Measurements from ENCODE around the gene GEMIN8.

GEMIN8 gene, protein sequence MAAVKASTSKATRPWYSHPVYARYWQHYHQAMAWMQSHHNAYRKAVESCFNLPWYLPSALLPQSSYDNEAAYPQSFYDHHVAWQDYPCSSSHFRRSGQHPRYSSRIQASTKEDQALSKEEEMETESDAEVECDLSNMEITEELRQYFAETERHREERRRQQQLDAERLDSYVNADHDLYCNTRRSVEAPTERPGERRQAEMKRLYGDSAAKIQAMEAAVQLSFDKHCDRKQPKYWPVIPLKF

GRCh38 chrX:14029425-14030173 lies at the start of gene GEMIN8:
Gene GEMIN8, minus strand, starts transcription at chrX:14029892. Its CDS starts 8,414 bp downstream, at chrX:14021478.
- H3K4me3 ChIP-seq (ENCODE audit: low read depth, low read length) = peak within 1 kb of the TSS; percentile 91
- no peak for TF ChIP-seq CTCF (IDR thresholded peaks at IDR 0.05; ENCODE audit: borderline replicate concordance, insufficient read depth, low read depth, low read length)

- no peak for TF ChIP-seq CTCF (IDR thresholded peaks at IDR 0.05; ENCODE audit: borderline replicate concordance, insufficient read depth, low read depth, low read length)
- H3K4me3 ChIP-seq (ENCODE audit: low read depth, low read length) = no peak overlapping the region
These were observed 46.9 kb upstream of the GEMIN8 start for GRCh38 chrX:14076639-14077038.

DNA sequence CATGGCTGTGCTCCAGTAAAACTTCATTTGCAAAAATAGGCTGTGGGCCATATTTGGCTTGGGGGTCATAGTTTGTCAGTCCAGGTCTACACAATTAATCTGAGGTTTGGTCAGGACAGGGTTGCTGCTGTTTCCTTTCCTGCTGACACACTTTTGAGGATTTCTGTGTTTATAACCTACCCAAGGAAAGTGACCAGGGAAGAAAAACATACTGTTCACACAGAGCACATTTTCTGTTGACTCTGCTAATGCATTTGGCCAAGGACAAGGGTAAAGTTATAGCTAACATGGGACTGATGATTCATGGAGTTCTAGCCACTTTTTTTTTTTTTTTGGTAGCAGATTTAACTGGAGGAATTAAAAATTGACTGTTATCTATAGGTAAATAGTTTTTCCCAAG lies 43.9 kb upstream of the GEMIN8 start:
- no peak for TF ChIP-seq CTCF (IDR thresholded peaks at IDR 0.05; ENCODE audit: borderline replicate concordance, insufficient read depth, low read depth, low read length)
- no peak overlapping the region for H3K4me3 ChIP-seq (ENCODE audit: low read depth, low read length)

- no peak overlapping the region for H3K4me3 ChIP-seq (ENCODE audit: low read depth, low read length)
- TF ChIP-seq CTCF (IDR thresholded peaks at IDR 0.05; ENCODE audit: borderline replicate concordance, insufficient read depth, low read depth, low read length) = no peak
These were observed 43.4 kb upstream of the GEMIN8 start for GRCh38 chrX:14073071-14073470.

- no peak for TF ChIP-seq CTCF (IDR thresholded peaks at IDR 0.05; ENCODE audit: borderline replicate concordance, insufficient read depth, low read depth, low read length)
- H3K4me3 ChIP-seq (ENCODE audit: low read depth, low read length) = no peak overlapping the region
These were observed 36.1 kb upstream of the GEMIN8 start for GRCh38 chrX:14065800-14066199.

DNA sequence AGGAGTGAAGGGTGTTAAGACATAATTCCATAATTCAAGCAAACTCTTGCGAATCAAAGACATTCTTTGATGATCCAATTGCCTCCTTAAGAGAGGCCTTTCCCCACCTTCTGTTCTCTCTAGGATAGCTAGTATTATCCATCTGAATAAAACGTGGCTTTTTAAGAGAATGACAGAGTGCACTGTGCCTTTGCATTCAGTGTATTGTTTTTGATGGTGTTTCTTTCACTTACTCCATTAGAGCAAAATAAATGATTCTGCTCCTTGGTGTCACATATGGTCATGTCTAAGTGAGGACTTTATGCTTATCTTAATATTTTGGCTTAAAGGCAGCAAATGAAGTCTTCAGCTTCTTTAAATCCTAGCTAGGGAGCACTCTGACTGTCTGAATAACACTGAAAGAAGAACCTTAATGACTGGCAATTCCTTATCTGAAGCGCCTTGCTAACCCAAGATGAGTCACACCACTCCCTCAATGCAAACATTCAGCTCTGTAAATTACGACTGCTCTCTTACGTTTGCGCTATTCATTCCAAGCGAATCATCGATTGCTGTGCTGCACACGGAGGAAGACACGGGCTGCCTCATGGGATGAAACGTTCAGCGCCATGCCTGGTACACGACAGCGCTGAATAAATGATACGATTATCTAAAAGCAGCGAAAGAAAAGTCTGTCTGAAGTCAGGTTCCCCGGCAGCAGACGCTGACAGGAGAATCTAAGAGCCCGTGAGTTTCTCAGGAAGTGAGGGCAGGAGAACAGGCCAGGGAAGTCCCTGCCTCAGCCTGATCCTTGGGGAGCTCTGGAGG lies 35.1 kb upstream of the GEMIN8 start:
- TF ChIP-seq CTCF (IDR thresholded peaks at IDR 0.05; ENCODE audit: borderline replicate concordance, insufficient read depth, low read depth, low read length) = no peak
- no peak overlapping the region for H3K4me3 ChIP-seq (ENCODE audit: low read depth, low read length)

Data from GM12875 (cell line).